T-helper 1 cell treated with Interleukin-12 subunit alpha and Interleukin-12 subunit beta and Interleukin-4 antibody, amounts not matched to agents 30 ng/mL and 1 ng/mL, for 36 hours (primary cell): Measurements from ENCODE around the gene FEN1. TPM values are rescaled to one million over a fixed set of nuclear protein-coding genes. Genes with fewer than 3 reads are reported as not detected.

Source experiments
- intact Hi-C: fragments of 100-400 bp; cut with micrococcal nuclease; formaldehyde crosslinking; loops from one replicate; pipeline ENCODE4 v1.15.1; 2024
- total RNA-seq: library from RNA; stranded (reverse); gene quantifications from 2 replicates; pipeline ENCODE4 v1.2.3, GENCODE V29; 2022

The FEN1 gene
- total RNA-seq, 1 donor from 2014 or later, result 96.3 TPM

- intact Hi-C loops, result loop anchor here (2.0 to 10.0 kb wide), 7 partner anchors 96 to 1879 kb away; partner anchors contain the start of genes ATL3, CPSF7, GANAB and PRPF19
Measured at GRCh38 chr11:61793083-61793828, 545 bp downstream of the FEN1 start.

GRCh38 chr11:61793829-61794204 is 1.1 kb downstream of the FEN1 start:
- intact Hi-C loops, result loop anchor here (2.0 to 10.0 kb wide), 7 partner anchors 97 to 1878 kb away; partner anchors contain the start of genes ATL3, CPSF7, GANAB and PRPF19

GRCh38 chr11:61794579-61794978 is 1.9 kb downstream of the FEN1 start:
- intact Hi-C loops, result loop anchor here (5.0 to 10.0 kb wide), 4 partner anchors 97 to 1878 kb away; partner anchors contain the start of genes ATL3 and PRPF19

- intact Hi-C loops, result loop anchor here (10.0 kb wide), 2 partner anchors 759 to 891 kb away; partner anchors contain the start of gene PRPF19
Measured at GRCh38 chr11:61795459-61795858, 2.7 kb downstream of the FEN1 start.

- intact Hi-C loops, result loop anchor here (10.0 kb wide), 2 partner anchors 759 to 891 kb away; partner anchors contain the start of gene PRPF19
Measured at GRCh38 chr11:61795876-61796526, 3.3 kb downstream of the FEN1 start.

GRCh38 chr11:61797263-61797944 is 4.7 kb downstream of the FEN1 start:
- intact Hi-C loops, result loop anchor here (1.0 to 10.0 kb wide), 15 partner anchors 19 to 893 kb away; partner anchors contain the start of genes FADS3 and PRPF19

- intact Hi-C loops, result loop anchor here (10.0 kb wide), 2 partner anchors 755 to 895 kb away; partner anchors contain the start of gene PRPF19
Measured at GRCh38 chr11:61799665-61800284, 7.1 kb downstream of the FEN1 start.

GRCh38 chr11:61800331-61801281 is 7.9 kb downstream of the FEN1 start:
- intact Hi-C loops, result no loop called here

GRCh38 chr11:61802605-61803004 is 9.9 kb downstream of the FEN1 start:
- intact Hi-C loops, result no loop called here

- intact Hi-C loops, result no loop called here
Measured at GRCh38 chr11:61803889-61804647, 11.4 kb downstream of the FEN1 start.

- intact Hi-C loops, result no loop called here
Measured at GRCh38 chr11:61805146-61805545, 12.4 kb downstream of the FEN1 start.

- intact Hi-C loops, result no loop called here
Measured at GRCh38 chr11:61806785-61807184, 14.1 kb downstream of the FEN1 start.

GRCh38 chr11:61810671-61811175 is 18.0 kb downstream of the FEN1 start:
- intact Hi-C loops, result no loop called here

- intact Hi-C loops, result no loop called here
Measured at GRCh38 chr11:61811831-61812230, 19.1 kb downstream of the FEN1 start.

- intact Hi-C loops, result no loop called here
Measured at GRCh38 chr11:61812736-61813411, 20.2 kb downstream of the FEN1 start.

GRCh38 chr11:61814247-61814957 is 21.7 kb downstream of the FEN1 start:
- intact Hi-C loops, result no loop called here

- intact Hi-C loops, result loop anchor here (1.0 to 5.0 kb wide), 2 partner anchors 23 to 152 kb away; partner anchors contain the start of genes FEN1, FTH1 and TMEM258
Measured at GRCh38 chr11:61814958-61815789, 22.5 kb downstream of the FEN1 start.
